Measurements from ENCODE around the gene BAG5.

The BAG5 gene

DNA sequence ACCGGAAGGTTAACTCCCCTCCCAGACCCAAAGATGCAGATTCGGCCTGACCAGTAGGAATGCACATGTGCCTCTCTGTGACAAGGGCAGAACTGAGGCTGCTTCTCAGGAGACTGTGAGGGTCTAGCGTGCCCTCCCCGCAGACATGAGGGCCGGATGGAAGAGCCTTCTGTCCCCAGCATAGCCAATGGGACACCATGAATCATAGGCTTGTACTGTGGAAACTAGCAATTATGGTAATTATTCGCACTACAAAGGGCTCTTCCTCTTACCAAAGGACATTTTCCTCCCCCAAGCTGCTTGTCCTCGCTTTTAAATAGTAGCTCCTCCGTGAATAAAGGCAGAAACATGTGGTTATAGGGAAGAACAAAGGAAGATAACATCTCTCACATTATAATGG lies 6.5 kb upstream of the BAG5 start:
- CTCF ChIA-PET = interaction anchor here (1.0 kb wide), 1 partner anchor 137 kb away, joined by 3 read pairs; no protein-coding TSS in a partner anchor
- no peak overlapping the region for H3K4me3 ChIP-seq (ENCODE audit: low read depth, low read length)
- TF ChIP-seq, protein P1, sequence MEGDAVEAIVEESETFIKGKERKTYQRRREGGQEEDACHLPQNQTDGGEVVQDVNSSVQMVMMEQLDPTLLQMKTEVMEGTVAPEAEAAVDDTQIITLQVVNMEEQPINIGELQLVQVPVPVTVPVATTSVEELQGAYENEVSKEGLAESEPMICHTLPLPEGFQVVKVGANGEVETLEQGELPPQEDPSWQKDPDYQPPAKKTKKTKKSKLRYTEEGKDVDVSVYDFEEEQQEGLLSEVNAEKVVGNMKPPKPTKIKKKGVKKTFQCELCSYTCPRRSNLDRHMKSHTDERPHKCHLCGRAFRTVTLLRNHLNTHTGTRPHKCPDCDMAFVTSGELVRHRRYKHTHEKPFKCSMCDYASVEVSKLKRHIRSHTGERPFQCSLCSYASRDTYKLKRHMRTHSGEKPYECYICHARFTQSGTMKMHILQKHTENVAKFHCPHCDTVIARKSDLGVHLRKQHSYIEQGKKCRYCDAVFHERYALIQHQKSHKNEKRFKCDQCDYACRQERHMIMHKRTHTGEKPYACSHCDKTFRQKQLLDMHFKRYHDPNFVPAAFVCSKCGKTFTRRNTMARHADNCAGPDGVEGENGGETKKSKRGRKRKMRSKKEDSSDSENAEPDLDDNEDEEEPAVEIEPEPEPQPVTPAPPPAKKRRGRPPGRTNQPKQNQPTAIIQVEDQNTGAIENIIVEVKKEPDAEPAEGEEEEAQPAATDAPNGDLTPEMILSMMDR (IDR thresholded peaks at IDR 0.05; ENCODE audit: insufficient read depth, low read length, missing control alignments) = no peak
- DNase-seq (ENCODE audit: low read depth, low spot score) = no peak
- POLR2A ChIA-PET = no interaction called here

GRCh38 chr14:103563844-103564505 lies 1.5 kb upstream of the BAG5 start:
- ChIA-PET CTCF (interaction anchor here (1.5 to 8.2 kb wide), 3 partner anchors 10 to 16 kb away, joined by 5 to 79 read pairs (median 6); no protein-coding TSS in a partner anchor), POLR2A (no interaction called here)
- TF ChIP-seq, protein P1 (IDR thresholded peaks at IDR 0.05; ENCODE audit: insufficient read depth, low read length, missing control alignments) = no peak
- no peak for DNase-seq (ENCODE audit: low read depth, low spot score)
- peak overlapping the region; percentile 67 for H3K4me3 ChIP-seq (ENCODE audit: low read depth, low read length)

DNA sequence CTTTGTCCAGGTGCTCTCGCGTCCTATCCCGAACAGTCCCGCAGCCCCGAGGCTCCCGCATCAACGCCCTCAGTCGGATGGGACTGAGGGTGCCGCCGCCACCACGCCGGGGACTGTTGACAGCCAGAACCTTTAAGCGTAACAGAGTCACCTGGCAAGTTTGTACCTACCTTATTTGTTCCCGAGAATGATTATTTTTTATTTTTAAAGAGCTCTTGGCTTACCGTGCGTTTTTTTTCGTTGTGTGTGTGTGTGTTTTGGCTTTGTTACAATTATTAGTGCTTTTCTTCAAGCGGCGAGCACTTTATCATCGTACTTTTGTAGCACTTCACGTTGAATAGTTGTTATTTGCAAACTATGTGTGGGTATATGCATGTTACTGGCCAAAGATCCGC lies 766 bp upstream of the BAG5 start:
- DNase-seq (ENCODE audit: low read depth, low spot score) = no peak
- ChIA-PET POLR2A (interaction anchor here (0.6 kb wide), 1 partner anchor 477 kb away, joined by 4 read pairs; no protein-coding TSS in a partner anchor), CTCF (interaction anchor here (1.5 to 8.2 kb wide), 3 partner anchors 9 to 15 kb away, joined by 5 to 79 read pairs (median 6); no protein-coding TSS in a partner anchor)

GRCh38 chr14:103562179-103562428 lies 353 bp downstream of the BAG5 start:
- DNase-seq (ENCODE audit: low read depth, low spot score) = no peak
- CTCF ChIA-PET = interaction anchor here (0.7 to 8.2 kb wide), 6 partner anchors 9 to 46 kb away, joined by 3 to 79 read pairs (median 4); no protein-coding TSS in a partner anchor
- TF ChIP-seq, protein P1 (IDR thresholded peaks at IDR 0.05; ENCODE audit: insufficient read depth, low read length, missing control alignments) = no peak
- POLR2A ChIA-PET = interaction anchor here (0.7 to 2.0 kb wide), 2 partner anchors 10 to 59 kb away, joined by 3 to 10 read pairs; no protein-coding TSS in a partner anchor
- H3K4me3 ChIP-seq (ENCODE audit: low read depth, low read length) = peak overlapping the region; percentile 67

More for the DNA sequence above, 766 bp upstream of the BAG5 start:
- peak overlapping the region; percentile 67 for H3K4me3 ChIP-seq (ENCODE audit: low read depth, low read length)
- TF ChIP-seq, protein P1 (IDR thresholded peaks at IDR 0.05; ENCODE audit: insufficient read depth, low read length, missing control alignments) = no peak

GRCh38 chr14:103561381-103562178 lies 877 bp downstream of the BAG5 start:
- ChIA-PET CTCF (interaction anchor here (0.9 to 8.2 kb wide), 6 partner anchors 9 to 46 kb away, joined by 3 to 79 read pairs (median 4); no protein-coding TSS in a partner anchor), POLR2A (interaction anchor here (0.5 to 2.0 kb wide), 3 partner anchors 9 to 225 kb away, joined by 3 to 10 read pairs (median 3); no protein-coding TSS in a partner anchor)
- H3K4me3 ChIP-seq (ENCODE audit: low read depth, low read length) = peak overlapping the region; percentile 67
- TF ChIP-seq, protein P1 (IDR thresholded peaks at IDR 0.05; ENCODE audit: insufficient read depth, low read length, missing control alignments) = no peak
- no peak for DNase-seq (ENCODE audit: low read depth, low spot score)

GRCh38 chr14:103560691-103561090 lies 1.8 kb downstream of the BAG5 start:
- POLR2A ChIA-PET = interaction anchor here (0.5 to 2.0 kb wide), 2 partner anchors 8 to 224 kb away, joined by 3 to 10 read pairs; no protein-coding TSS in a partner anchor
- H3K4me3 ChIP-seq (ENCODE audit: low read depth, low read length) = no peak overlapping the region
- TF ChIP-seq, protein P1 (IDR thresholded peaks at IDR 0.05; ENCODE audit: insufficient read depth, low read length, missing control alignments) = no peak
- no peak for DNase-seq (ENCODE audit: low read depth, low spot score)
- CTCF ChIA-PET = interaction anchor here (1.7 to 8.2 kb wide), 3 partner anchors 10 to 14 kb away, joined by 5 to 79 read pairs (median 5); no protein-coding TSS in a partner anchor

All from AG04449 (cell line).